Brain microvascular endothelial cell (primary cell): ENCODE measurements around the gene LZTR1.

ENCODE experiments used
- DNase-seq: peaks from one replicate; pipeline ENCODE4 v3.0.0-alpha.2; 2020
- H3K27ac ChIP-seq: fragments of 250-450 bp; sonication (Bioruptor Pico); 2 replicates; pipeline ENCODE4 v1.5.1; 2020; ENCODE audit warnings: mild to moderate bottlenecking, moderate library complexity
- H3K27me3 ChIP-seq: fragments of 250-450 bp; sonication (Bioruptor Pico); replicated peaks from 2 replicates; pipeline ENCODE4 v1.5.1; 2020; ENCODE audit warnings: mild to moderate bottlenecking
- H3K36me3 ChIP-seq: fragments of 250-450 bp; sonication (Bioruptor Pico); replicated peaks from 2 replicates; pipeline ENCODE4 v1.5.1; 2020; ENCODE audit warnings: mild to moderate bottlenecking
- H3K4me3 ChIP-seq: 2 replicates; pipeline ENCODE4 v1.5.1; 2011; ENCODE audit warnings: low read depth, mild to moderate bottlenecking, control low read depth, low read length, moderate library complexity
- CTCF ChIP-seq: IDR thresholded peaks from 2 replicates; pipeline ENCODE4 v1.5.1; 2011; ENCODE audit warnings: low read depth, mild to moderate bottlenecking, moderate library complexity, low read length, control low read depth, inconsistent platforms; ENCODE audit errors: missing control alignments
- in situ Hi-C: cut with HindIII; loops from 2 replicates; pipeline ENCODE4 v1.10.0; 2017; ENCODE audit warnings: low sequenced_read_pairs, low pct_ligation_motif_present

LZTR1 gene

GRCh38 chr22:21014202-21014725, 32.2 kb downstream of the LZTR1 start:
- Histone ChIP-seq H3K36me3 (no peaks in the 10 kb centered on the region), H3K27me3 (no peaks in the 10 kb centered on the region), H3K27ac (peak overlapping the region; percentile 1), H3K4me3 (peak overlapping the region; percentile 64)
- DNase-seq = peak; percentile 90
- in situ Hi-C loops = no loop called here
- no peak for TF ChIP-seq CTCF

- Histone ChIP-seq H3K36me3 (no peaks in the 10 kb centered on the region), H3K4me3 (peak within 1 kb of the TSS; percentile 64), H3K27me3 (no peaks in the 10 kb centered on the region), H3K27ac (peak within 1 kb of the TSS; percentile 1)
- DNase-seq = peak; percentile 25
- no peak for TF ChIP-seq CTCF
- in situ Hi-C loops = no loop called here
These were observed 32.8 kb downstream of the LZTR1 start, which contains the start of gene P2RX6 for GRCh38 chr22:21014726-21015465. TSS of gene P2RX6 (plus strand) at chr22:21015165. CDS start at chr22:21015175, 10 bp downstream.

- Histone ChIP-seq H3K27ac (no peak overlapping the region), H3K36me3 (no peaks in the 10 kb centered on the region), H3K4me3 (no peak overlapping the region), H3K27me3 (no peaks in the 10 kb centered on the region)
- TF ChIP-seq CTCF = no peak
- DNase-seq = no peak
- in situ Hi-C loops = no loop called here
These were observed 33.4 kb downstream of the LZTR1 start for GRCh38 chr22:21015466-21016006.

DNA sequence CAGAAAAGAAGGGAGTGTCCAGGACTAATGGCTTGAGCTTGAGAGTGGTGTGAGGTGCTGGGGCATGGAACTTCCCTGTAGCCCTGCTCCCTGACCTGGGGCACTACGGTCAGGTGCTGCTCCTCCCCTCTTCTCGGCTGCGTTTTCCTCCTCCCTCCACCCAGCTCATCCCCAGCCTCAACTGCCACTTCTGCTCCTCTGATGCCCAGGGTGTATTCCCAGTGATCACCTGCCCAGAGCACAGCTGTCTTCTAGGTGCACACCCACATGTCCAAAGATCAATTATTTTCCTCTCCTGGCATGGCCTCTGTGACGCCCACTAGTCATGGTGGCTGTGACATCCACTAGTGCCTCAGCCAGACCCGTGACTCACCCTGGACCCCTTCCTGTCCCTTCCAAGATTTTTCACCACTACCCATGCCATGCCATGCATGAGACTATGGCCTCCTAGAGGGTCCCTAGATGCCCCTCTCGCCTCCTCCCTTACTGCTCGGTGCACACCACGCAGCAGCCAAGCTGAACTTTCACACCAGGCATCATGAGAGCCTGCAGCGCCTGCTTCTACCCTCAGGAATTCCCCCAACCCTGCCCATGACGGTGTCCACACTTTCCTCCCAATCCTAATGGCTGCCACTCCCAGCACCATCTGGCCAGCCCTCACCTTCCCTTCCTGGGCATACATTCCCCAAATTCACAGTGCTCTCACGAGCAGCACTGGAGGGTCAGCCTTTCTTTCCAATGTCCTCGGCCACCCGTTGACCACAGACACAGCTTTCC, 34.7 kb downstream of the LZTR1 start:
- Histone ChIP-seq H3K27ac (no peak overlapping the region), H3K27me3 (no peaks in the 10 kb centered on the region), H3K36me3 (no peaks in the 10 kb centered on the region), H3K4me3 (no peak overlapping the region)
- in situ Hi-C loops = no loop called here
- TF ChIP-seq CTCF = no peak
- DNase-seq = no peak

DNA sequence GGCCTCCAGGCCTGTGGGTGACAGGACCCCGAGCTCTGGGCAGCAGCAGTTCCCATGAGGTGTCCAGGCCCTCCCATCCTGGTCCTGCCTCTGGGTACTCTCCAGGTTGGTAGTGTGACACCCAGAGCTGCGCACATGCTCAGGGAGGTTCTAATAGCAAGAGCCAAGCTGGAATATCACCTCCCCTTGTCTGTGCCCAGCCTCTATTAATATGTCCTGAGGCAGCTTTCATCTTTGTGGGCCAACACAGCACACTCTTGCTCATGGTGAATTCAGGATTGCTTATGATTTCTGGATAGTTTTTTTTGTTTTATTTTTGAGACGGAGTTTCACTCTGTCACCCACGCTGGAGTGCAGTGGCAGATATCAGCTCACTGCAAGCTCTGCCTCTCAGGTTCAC, 36.2 kb downstream of the LZTR1 start:
- in situ Hi-C loops = no loop called here

More for the DNA sequence above, 36.2 kb downstream of the LZTR1 start:
- TF ChIP-seq CTCF = no peak
- no peak for DNase-seq
- Histone ChIP-seq H3K4me3 (no peak overlapping the region), H3K27ac (no peak overlapping the region), H3K27me3 (no peaks in the 10 kb centered on the region), H3K36me3 (no peaks in the 10 kb centered on the region)
